ENCODE results near the gene PITPNC1.
"Not testable (repeated sequence)": the region's sequence is repeated elsewhere in the genome, so short reads cannot be mapped to it uniquely, and the experiment has no call there.

DNA sequence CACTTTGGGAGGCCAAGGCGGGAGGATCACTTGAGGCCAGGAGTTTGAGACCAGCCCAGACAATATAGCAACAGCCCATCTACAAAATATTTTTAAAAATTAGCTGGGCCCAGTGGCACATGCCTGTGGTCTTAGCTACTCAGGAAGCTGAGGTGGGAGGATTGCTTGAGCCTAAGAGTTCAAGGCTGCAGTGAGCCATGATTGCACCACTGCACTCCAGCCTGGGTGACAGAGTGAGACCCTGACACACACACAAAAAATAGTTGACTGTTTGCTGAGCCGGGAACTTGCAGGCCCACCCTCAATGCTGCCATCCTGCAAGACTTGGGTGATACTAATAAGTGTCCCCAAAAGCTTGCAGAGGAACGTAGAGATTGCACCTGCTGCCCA lies 271.8 kb downstream of the PITPNC1 start:
- not testable (repeated sequence) for TF ChIP-seq MXI1 (conservative IDR thresholded peaks at IDR 0.05; ENCODE audit: poor library complexity, severe bottlenecking); EZH2 (IDR thresholded peaks at IDR 0.05; ENCODE audit: borderline replicate concordance, insufficient read depth, low read length, poor library complexity, severe bottlenecking)
- TF ChIP-seq, protein P1, sequence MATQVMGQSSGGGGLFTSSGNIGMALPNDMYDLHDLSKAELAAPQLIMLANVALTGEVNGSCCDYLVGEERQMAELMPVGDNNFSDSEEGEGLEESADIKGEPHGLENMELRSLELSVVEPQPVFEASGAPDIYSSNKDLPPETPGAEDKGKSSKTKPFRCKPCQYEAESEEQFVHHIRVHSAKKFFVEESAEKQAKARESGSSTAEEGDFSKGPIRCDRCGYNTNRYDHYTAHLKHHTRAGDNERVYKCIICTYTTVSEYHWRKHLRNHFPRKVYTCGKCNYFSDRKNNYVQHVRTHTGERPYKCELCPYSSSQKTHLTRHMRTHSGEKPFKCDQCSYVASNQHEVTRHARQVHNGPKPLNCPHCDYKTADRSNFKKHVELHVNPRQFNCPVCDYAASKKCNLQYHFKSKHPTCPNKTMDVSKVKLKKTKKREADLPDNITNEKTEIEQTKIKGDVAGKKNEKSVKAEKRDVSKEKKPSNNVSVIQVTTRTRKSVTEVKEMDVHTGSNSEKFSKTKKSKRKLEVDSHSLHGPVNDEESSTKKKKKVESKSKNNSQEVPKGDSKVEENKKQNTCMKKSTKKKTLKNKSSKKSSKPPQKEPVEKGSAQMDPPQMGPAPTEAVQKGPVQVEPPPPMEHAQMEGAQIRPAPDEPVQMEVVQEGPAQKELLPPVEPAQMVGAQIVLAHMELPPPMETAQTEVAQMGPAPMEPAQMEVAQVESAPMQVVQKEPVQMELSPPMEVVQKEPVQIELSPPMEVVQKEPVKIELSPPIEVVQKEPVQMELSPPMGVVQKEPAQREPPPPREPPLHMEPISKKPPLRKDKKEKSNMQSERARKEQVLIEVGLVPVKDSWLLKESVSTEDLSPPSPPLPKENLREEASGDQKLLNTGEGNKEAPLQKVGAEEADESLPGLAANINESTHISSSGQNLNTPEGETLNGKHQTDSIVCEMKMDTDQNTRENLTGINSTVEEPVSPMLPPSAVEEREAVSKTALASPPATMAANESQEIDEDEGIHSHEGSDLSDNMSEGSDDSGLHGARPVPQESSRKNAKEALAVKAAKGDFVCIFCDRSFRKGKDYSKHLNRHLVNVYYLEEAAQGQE (IDR thresholded peaks at IDR 0.05; ENCODE audit: borderline replicate concordance) = not testable (repeated sequence)

Measured in neural cell (in vitro differentiated cells).